HCT116 (cell line): ENCODE results near the gene PCED1A. TPM values are rescaled to one million over a fixed set of nuclear protein-coding genes. Genes with fewer than 3 reads are reported as not detected.

Experiments used
- ATAC-seq: fragments of 200-7000 bp; cut with Tn5 transposase; 2 replicates; pipeline ENCODE4 v1.9.1; 2020; ENCODE audit warnings: mild to moderate bottlenecking, moderate library complexity
- BruUV-seq: library from RNA; stranded (reverse); fragments of 400-500 nt; replicated peaks from 2 replicates; lab custom pipeline; 2021; lab: Mats Ljungman, UMichigan
- CTCF ChIA-PET: fragments of 300-600 bp; sonication (Branson Sonifier 250); formaldehyde crosslinking; loops from one replicate; lab custom pipeline; 2021; ENCODE audit warnings: antibody characterized with exemption; lab: Charles Lee
- POLR2A ChIA-PET: fragments of 300-600, 350-600 bp; sonication (Branson Sonifier 250); formaldehyde crosslinking; loops from one replicate; lab custom pipeline; 2021; ENCODE audit warnings: antibody characterized with exemption; lab: Charles Lee
- RAD21 ChIA-PET, 2 experiments: fragments of 300-600 bp; sonication (Branson Sonifier 250); formaldehyde crosslinking; loops; one replicate each; lab custom pipeline; 2023; ENCODE audit warnings: low total read pairs in 2 of 2; ENCODE audit not compliant: uncharacterized antibody in 2 of 2, unreplicated experiment in 2 of 2, low non-redundant PET in 1 of 2; lab: Charles Lee
- DNase-seq: peaks from one replicate; pipeline ENCODE4 v3.0.0-alpha.2; 2010; ENCODE audit warnings: low read depth, low spot score
- H2AFZ ChIP-seq: fragments of 200-600 bp; shearing (Covaris generic), sonication (generic); 2 replicates; pipeline ENCODE4 v1.6.1; 2017; ENCODE audit warnings: low read depth, mixed run types, mixed read lengths, antibody characterized with exemption, low read length; ENCODE audit not compliant: poor library complexity, severe bottlenecking
- H3K27ac ChIP-seq: 2 replicates; pipeline ENCODE4 v1.5.1; 2012; ENCODE audit warnings: low read depth, low read length
- H3K27me3 ChIP-seq: fragments of 200-600 bp; sonication (generic); 2 replicates; pipeline ENCODE4 v1.6.1; 2016; ENCODE audit warnings: mixed run types, low read length, mixed read lengths; ENCODE audit not compliant: insufficient read depth
- H3K36me3 ChIP-seq, 2 experiments: fragments of 200-500 bp in 1 of 2; fragments of 200-600 bp in 1 of 2; sonication (Bioruptor generic) in 1 of 2; sonication (generic) in 1 of 2; 2 replicates each; pipeline versions ENCODE4 v1.5.1 to v1.6.1; 2014 to 2016; ENCODE audit warnings: low read length in 2 of 2, inconsistent platforms in 1 of 2, mixed read lengths in 1 of 2, mixed run types in 1 of 2; ENCODE audit not compliant: insufficient read depth in 2 of 2, control insufficient read depth in 1 of 2
- H3K4me1 ChIP-seq, 2 experiments: fragments of 200-600 bp in 1 of 2; sonication (generic) in 1 of 2; 2 replicates each; pipeline versions ENCODE4 v1.5.1 to v1.6.1; 2012 to 2017; ENCODE audit warnings: low read length in 2 of 2, inconsistent platforms in 1 of 2, mild to moderate bottlenecking in 1 of 2, mixed read lengths in 1 of 2, mixed run types in 1 of 2, moderate library complexity in 1 of 2; ENCODE audit not compliant: insufficient read depth in 2 of 2, control insufficient read depth in 1 of 2
- H3K4me2 ChIP-seq: fragments of 200-600 bp; sonication (generic); 2 replicates; pipeline ENCODE4 v1.6.1; 2017; ENCODE audit warnings: mixed run types, low read length, mixed read lengths
- H3K4me3 ChIP-seq, 2 experiments: fragments of 200-600 bp in 1 of 2; sonication (generic) in 1 of 2; replicated peaks in 1 of 2; 2 replicates each; pipeline ENCODE4 v1.5.1; 2011 to 2016; ENCODE audit warnings: low read length in 2 of 2, control low read depth in 1 of 2, low read depth in 1 of 2, mild to moderate bottlenecking in 1 of 2, mixed read lengths in 1 of 2, mixed run types in 1 of 2
- H3K79me2 ChIP-seq: fragments of 200-600 bp; sonication (generic); 2 replicates; pipeline ENCODE4 v1.6.1; 2017; ENCODE audit warnings: mild to moderate bottlenecking, mixed run types, low read length, moderate library complexity, mixed read lengths; ENCODE audit not compliant: insufficient read depth
- H3K9ac ChIP-seq: fragments of 200-600 bp; sonication (generic); 2 replicates; pipeline ENCODE4 v1.6.1; 2016; ENCODE audit warnings: low read length, mixed read lengths
- H3K9me2 ChIP-seq: fragments of 200-600 bp; sonication (generic), shearing (Covaris generic); 2 replicates; pipeline ENCODE4 v1.6.1; 2017; ENCODE audit warnings: mixed run types, mild to moderate bottlenecking, moderate library complexity; ENCODE audit not compliant: insufficient read depth
- H3K9me3 ChIP-seq, 2 experiments: fragments of 200-500 bp in 1 of 2; fragments of 200-600 bp in 1 of 2; sonication (Bioruptor generic) in 1 of 2; sonication (generic) in 1 of 2; 2 replicates each; pipeline ENCODE4 v1.6.1; 2014 to 2017; ENCODE audit warnings: low read length in 2 of 2, mixed read lengths in 2 of 2, inconsistent platforms in 1 of 2, low read depth in 1 of 2, mild to moderate bottlenecking in 1 of 2, mixed run types in 1 of 2, moderate library complexity in 1 of 2; ENCODE audit not compliant: control insufficient read depth in 1 of 2, insufficient read depth in 1 of 2
- H4K20me1 ChIP-seq: fragments of 200-600 bp; sonication (generic), shearing (Covaris generic); 2 replicates; pipeline ENCODE4 v1.6.1; 2017; ENCODE audit warnings: mixed run types, mild to moderate bottlenecking, moderate library complexity; ENCODE audit not compliant: insufficient read depth
- ELF1 ChIP-seq: IDR thresholded peaks from 2 replicates; pipeline ENCODE4 v1.6.1; 2012; ENCODE audit warnings: low read depth, borderline replicate concordance
- SIN3A ChIP-seq: IDR thresholded peaks from 2 replicates; pipeline ENCODE4 v1.6.1; 2012; ENCODE audit warnings: low read depth
- SP1 ChIP-seq: IDR thresholded peaks from 2 replicates; pipeline ENCODE4 v1.6.1; 2012; ENCODE audit warnings: low read depth
- TCF7L2 ChIP-seq: IDR thresholded peaks from 2 replicates; pipeline ENCODE4 v1.7.0; 2011; ENCODE audit warnings: borderline replicate concordance, inconsistent platforms; ENCODE audit not compliant: insufficient read depth, insufficient read length; ENCODE audit errors: extremely low read depth
- intact Hi-C: fragments of 100-400 bp; cut with micrococcal nuclease; formaldehyde crosslinking; loops from 2 replicates; pipeline ENCODE4 v1.10.0; 2022
- total RNA-seq: library from RNA; stranded (reverse); gene quantifications from one replicate; pipeline ENCODE4 v1.2.1, GENCODE V29; 2021; ENCODE audit not compliant: unreplicated experiment

Gene PCED1A
- total RNA-seq, 1 experiment from 2014 or later = 31.8 TPM

DNA sequence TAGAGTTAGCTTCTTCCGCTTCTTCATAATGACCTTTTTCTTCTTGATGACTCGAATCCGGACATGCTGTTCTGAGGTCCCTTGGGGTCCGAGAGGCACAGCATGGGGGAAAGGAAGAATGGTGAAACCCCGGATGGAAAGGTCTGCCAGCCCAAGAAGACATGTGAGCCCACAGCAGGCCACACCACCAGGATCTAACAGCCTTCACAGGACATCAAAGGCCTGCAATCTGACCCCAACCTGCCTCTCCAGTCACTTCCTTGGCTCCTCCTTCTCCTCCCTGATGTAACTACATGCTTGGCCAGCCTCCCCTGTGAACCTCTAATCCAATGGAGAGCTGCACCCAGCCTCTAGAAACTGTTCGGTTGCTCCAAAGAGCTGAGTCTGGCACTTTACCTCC lies 41.6 kb downstream of the PCED1A start:
- Histone ChIP-seq H3K27ac (no peak overlapping the region), H3K9me2 (no peaks in the 10 kb centered on the region), H3K4me2 (peak overlapping the region; percentile 11; the same call in 1 of the 2 replicates), H3K4me1 (peaks cover 8 to 13% of the 10 kb centered on the region in 2 experiments; a peak in 3 of 4 replicates), H3K9me3 (no peaks in the 10 kb centered on the region), H3K9ac (no peak overlapping the region), H2AFZ (no peak overlapping the region), H3K4me3 (no peak overlapping the region), H3K36me3 (no peaks in the 10 kb centered on the region), H3K27me3 (peaks cover 3% of the 10 kb centered on the region; the same call in 1 of the 2 replicates), H4K20me1 (no peaks in the 10 kb centered on the region), H3K79me2 (no peaks in the 10 kb centered on the region)
- peak; percentile 81 for ATAC-seq
- intact Hi-C loops = no loop called here
- peak; percentile 91 for TF ChIP-seq TCF7L2
- TF ChIP-seq ELF1 = no peak
- POLR2A ChIA-PET = no interaction called here
- CTCF ChIA-PET = no interaction called here
- DNase-seq = no peak
- RAD21 ChIA-PET = no interaction called here
- BruUV-seq = no TSS peak

- Histone ChIP-seq H3K9ac (no peak overlapping the region), H3K4me1 (peaks cover 8 to 13% of the 10 kb centered on the region in 2 experiments; a peak in 3 of 4 replicates), H3K27ac (no peak overlapping the region), H3K36me3 (no peaks in the 10 kb centered on the region), H3K79me2 (no peaks in the 10 kb centered on the region), H3K27me3 (peaks cover 8% of the 10 kb centered on the region; the same call in 1 of the 2 replicates), H2AFZ (no peak overlapping the region), H3K4me2 (peak overlapping the region; percentile 11; the same call in 1 of the 2 replicates), H4K20me1 (no peaks in the 10 kb centered on the region), H3K4me3 (no peak overlapping the region), H3K9me3 (no peaks in the 10 kb centered on the region), H3K9me2 (no peaks in the 10 kb centered on the region)
- ChIA-PET RAD21 (no interaction called here), CTCF (no interaction called here), POLR2A (no interaction called here)
- ATAC-seq (no peak), DNase-seq (no peak)
- no TSS peak for BruUV-seq
- intact Hi-C loops = no loop called here
- no peak for TF ChIP-seq SP1
- TF ChIP-seq SIN3A = no peak
- no peak for TF ChIP-seq TCF7L2
These were observed 42.2 kb downstream of the PCED1A start for GRCh38 chr20:2798095-2798805.
